Mucosa of rectum (tissue), 2 donors: ENCODE data around the gene VPS13D.

ENCODE experiments used
- H3K27ac ChIP-seq, 2 donors: one replicate each; pipeline ENCODE4 v1.7.0; 2013; ENCODE audit warnings: inconsistent platforms in 2 of 2, low read depth in 2 of 2, low read length in 2 of 2
- H3K27me3 ChIP-seq, 2 donors: one replicate each; pipeline ENCODE4 v1.7.0; 2013; ENCODE audit warnings: low read length in 2 of 2; ENCODE audit not compliant: control insufficient read depth in 2 of 2, insufficient read depth in 2 of 2
- H3K36me3 ChIP-seq, 2 donors: one replicate each; pipeline ENCODE4 v1.7.0; 2013; ENCODE audit warnings: low read length in 2 of 2; ENCODE audit not compliant: control insufficient read depth in 2 of 2, insufficient read depth in 2 of 2
- H3K4me1 ChIP-seq, 2 donors: one replicate each; pipeline ENCODE4 v1.7.0; 2013; ENCODE audit warnings: low read length in 2 of 2, mild to moderate bottlenecking in 1 of 2; ENCODE audit not compliant: control insufficient read depth in 2 of 2, insufficient read depth in 2 of 2
- H3K4me3 ChIP-seq, 2 donors: one replicate each; pipeline ENCODE4 v1.7.0; 2013; ENCODE audit warnings: low read length in 2 of 2
- H3K9ac ChIP-seq, 2 donors: one replicate each; pipeline ENCODE4 v1.7.0; 2013; ENCODE audit warnings: low read length in 2 of 2, low read depth in 1 of 2, mild to moderate bottlenecking in 1 of 2
- H3K9me3 ChIP-seq, 2 donors: one replicate each; pipeline ENCODE4 v1.7.0; 2013; ENCODE audit warnings: low read length in 2 of 2; ENCODE audit not compliant: control insufficient read depth in 2 of 2
- donor health status: healthy.
- donor health status: Normal muscosa, but diverticular disease.

VPS13D gene

DNA sequence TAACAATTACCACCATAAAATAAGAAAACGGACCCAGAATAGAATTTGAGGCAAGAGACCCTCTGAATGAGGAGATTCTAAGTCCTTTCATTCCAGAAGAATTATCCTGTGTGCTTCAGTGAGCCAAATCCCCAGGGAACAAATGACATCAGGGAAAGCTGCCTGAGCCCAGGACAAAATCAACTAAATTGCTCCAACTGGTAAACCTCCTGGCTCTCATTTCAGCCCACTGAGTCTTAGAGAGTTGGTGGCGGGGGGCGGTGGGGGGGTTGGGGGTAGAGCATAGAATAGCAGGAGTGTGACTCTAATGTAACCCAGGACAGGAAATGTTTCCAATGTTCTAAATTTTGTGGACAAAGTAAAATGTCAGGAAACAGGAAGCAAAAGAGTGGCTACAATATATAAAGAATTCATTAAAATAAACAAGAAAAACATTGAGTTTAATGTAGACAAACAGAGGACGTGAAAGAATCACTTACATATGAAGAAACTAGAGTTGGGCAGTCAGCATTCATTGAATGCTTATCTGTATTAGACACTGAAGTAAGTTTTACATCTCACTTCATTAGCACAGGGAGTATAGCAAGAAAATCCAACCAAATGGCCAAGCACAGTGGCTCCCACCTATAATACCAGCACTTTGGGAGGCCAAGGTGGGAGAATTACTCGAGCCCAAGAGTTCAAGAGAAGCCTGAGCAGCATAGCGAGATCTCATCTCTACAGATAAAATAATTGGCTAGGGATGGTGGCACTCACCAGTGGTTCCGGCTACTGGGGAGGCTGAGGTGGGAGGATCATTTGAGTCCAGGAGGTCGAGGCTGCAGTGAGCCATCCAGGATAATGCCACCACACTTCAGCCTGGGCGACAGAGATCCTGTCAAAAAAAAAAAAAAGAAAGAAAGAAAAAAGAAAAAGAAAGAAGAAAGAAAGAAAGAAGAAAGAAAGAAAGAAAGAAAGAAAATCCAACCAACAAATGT, 313.1 kb downstream of the VPS13D start:
- Histone ChIP-seq H3K4me1 (peaks cover 6 to 13% of the 10 kb centered on the region in 2 donors), H3K36me3 (no peaks in the 10 kb centered on the region), H3K27me3 (no peaks in the 10 kb centered on the region), H3K9me3 (no peaks in the 10 kb centered on the region), H3K27ac (no peak overlapping the region), H3K9ac (no peak overlapping the region), H3K4me3 (no peak overlapping the region)

DNA sequence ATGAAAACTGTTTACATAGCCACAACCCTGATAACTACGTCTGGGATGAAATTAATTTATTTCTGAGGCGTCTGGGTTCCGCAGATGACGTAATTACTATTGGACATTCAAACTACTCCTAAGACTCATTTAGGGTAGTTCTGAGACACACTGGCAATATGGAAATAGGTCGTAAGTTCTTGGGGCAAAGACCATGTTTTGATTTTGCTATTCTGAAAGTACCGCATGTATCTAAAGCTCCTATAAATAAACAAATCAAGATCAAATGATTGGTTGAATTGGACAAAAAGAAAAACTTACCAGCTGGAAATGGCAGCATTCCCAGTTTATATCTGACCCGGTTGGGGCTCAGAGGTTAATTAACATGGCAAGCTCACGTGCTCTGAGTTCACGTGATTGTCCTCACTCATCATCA, 313.9 kb downstream of the VPS13D start:
- no peaks in the 10 kb centered on the region for H3K36me3 ChIP-seq
- H3K4me1 ChIP-seq = peaks cover 6 to 13% of the 10 kb centered on the region in 2 donors
- no peaks in the 10 kb centered on the region for H3K27me3 ChIP-seq
- H3K4me3 ChIP-seq = no peak overlapping the region
- no peak overlapping the region for H3K9ac ChIP-seq
- H3K9me3 ChIP-seq = no peaks in the 10 kb centered on the region
- no peak overlapping the region for H3K27ac ChIP-seq

DNA sequence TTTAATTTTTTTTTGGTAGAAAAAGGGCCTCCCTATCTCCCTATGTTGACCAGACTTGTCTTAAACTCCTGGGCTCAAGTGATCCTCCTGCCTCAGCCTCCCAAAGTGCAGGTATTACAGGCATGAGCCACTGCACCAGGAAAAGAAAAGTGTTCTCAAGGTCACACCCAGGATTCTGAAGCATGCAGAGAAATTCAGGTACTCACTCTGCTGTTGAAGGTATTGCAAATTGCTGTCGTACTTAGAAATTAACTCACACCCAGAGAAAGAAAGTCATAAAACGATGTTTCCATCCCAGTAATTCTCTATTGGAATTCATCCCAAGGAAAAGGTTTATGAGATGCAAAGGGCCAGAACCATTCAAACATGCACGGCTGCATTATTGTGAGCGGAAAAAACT, 314.5 kb downstream of the VPS13D start:
- H3K4me3 ChIP-seq = no peak overlapping the region
- peak overlapping the region in 1 of 2 donors; percentile 56 for H3K27ac ChIP-seq
- H3K9ac ChIP-seq = no peak overlapping the region
- no peaks in the 10 kb centered on the region for H3K36me3 ChIP-seq
- H3K9me3 ChIP-seq = no peaks in the 10 kb centered on the region
- H3K27me3 ChIP-seq = no peaks in the 10 kb centered on the region
- peaks cover 12 to 15% of the 10 kb centered on the region in 2 donors for H3K4me1 ChIP-seq

DNA sequence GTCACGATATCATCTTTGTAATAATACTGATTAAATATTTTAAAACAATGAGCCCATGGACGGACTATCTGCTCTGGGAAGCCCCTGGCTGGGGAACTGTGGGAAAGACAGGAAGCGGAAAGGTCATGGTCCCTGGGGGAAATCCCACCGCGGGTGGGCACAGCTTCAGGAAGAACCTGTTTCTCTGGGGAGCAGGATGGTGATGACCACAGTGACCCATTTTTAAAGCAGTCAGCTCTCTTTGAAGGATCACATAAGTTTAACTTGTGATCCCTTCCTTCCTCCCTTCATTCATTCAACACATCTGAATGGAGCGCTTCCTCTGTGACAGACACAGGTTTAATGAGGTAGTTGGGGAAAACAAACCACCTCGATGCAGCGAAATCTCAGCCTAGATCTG, 315.2 kb downstream of the VPS13D start:
- H3K27me3 ChIP-seq = no peaks in the 10 kb centered on the region
- peaks cover 14 to 19% of the 10 kb centered on the region in 2 donors for H3K4me1 ChIP-seq
- no peak overlapping the region for H3K9ac ChIP-seq
- no peaks in the 10 kb centered on the region for H3K9me3 ChIP-seq
- H3K27ac ChIP-seq = no peak overlapping the region
- H3K36me3 ChIP-seq = no peaks in the 10 kb centered on the region
- H3K4me3 ChIP-seq = no peak overlapping the region

DNA sequence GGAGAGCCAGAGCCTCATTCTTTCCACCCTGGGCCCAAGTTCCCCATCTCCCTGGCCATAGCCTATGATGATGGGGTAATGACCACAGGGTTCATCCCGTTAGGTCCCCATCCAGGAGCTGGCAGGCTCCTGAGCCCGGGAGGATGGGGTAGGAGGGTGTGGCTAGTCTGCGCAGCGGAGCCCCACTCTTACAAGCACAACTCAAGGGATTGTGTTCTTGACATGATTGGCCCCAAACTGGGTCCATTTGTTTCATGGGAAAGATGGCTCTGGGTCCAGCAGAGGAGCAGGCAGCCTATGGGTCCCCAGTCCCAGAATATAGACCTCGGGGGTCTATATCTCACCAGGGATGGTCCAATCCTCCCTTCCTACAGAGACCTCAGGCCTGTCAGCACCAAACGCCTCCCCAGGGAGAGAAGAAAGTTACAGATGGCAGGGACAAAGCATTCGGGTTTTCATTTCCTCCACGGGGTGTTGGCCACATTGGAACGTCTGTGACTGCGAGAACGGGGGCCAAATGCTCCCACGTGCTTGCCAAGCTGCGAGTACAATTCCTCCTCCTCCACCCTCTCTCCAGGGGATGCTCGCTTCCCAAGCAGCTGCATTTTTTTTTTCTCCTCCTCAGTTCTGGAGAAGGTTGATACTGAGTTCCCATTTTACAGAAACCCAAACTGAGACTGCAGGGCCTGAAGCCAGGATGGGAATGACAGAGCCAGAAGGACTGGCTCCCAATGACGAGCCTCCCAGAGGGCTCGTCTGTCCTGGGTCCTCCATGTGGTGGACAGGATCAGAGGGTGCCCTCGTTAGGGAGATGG, 317.1 kb downstream of the VPS13D start:
- H3K4me1 ChIP-seq = peaks cover 11 to 16% of the 10 kb centered on the region in 2 donors
- H3K4me3 ChIP-seq = no peak overlapping the region
- H3K9ac ChIP-seq = no peak overlapping the region
- H3K27me3 ChIP-seq = no peaks in the 10 kb centered on the region
- H3K27ac ChIP-seq = no peak overlapping the region
- no peaks in the 10 kb centered on the region for H3K9me3 ChIP-seq
- H3K36me3 ChIP-seq = no peaks in the 10 kb centered on the region

DNA sequence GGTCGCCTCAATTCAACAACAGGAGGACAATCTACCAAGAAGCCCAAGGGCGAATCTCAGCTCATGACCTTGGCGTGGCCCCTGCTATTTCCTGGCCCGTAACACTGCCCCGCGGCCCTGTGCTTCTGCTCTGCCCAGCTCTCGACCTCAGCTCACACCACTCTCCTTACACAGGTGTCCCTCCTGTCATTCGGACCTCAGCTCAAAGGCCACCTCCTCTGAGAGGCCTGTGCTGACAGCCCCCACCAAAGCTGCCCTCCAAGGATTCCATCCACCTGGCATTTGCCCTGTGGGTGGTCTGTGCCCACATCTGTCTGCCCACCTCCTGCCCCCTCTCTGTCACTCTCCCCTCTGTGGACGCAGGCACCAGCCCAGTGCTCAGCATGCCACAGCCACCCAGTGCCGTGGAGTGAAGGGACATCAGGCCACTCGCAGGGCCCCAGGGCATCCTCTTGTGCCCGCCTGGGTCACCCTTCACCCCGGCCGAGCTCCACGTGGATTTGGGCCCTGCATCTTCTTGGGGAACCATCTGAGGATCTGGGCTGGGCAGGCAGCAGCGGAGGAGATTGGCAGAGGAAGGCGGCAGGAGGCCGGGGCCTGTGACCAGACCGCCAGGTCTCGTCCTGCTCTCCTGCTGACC, 317.9 kb downstream of the VPS13D start:
- no peak overlapping the region for H3K4me3 ChIP-seq
- no peak overlapping the region for H3K27ac ChIP-seq

DNA sequence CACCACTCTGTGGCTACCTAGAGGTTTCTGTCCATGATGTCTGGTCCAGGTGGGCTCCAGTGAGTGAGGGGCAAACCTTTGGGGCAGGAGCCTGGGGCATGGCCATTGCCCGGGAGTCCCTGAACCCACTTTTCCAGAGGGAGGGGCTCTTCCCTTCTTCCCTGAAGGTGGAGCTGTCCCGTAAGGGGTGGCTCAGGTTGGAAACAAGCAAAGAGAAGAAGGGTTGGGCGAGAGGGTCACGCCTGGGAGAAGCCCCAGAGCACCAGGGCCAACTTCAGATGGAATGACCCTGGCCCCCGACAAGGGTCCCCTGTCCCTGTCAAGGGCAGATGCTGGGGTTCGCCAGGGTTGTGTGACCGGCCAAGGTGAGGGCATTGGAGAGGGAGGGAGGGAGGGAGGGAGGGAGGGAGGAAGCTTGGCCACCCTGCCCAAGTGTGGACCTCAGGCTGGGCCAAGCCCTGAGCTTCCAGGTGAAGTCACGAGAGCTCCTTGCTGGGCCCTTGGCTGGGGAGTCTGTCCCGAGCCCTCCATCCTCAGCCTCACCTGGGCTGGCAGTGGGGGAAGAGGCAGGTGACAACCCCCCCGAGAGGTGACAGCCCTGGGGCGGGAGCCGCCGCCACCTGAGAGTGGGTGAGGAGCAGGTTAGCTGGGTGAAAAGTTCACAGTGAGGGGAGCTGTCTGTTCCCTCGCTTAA, 318.6 kb downstream of the VPS13D start:
- Histone ChIP-seq H3K9ac (no peak overlapping the region), H3K9me3 (no peaks in the 10 kb centered on the region), H3K4me1 (peaks cover 11 to 16% of the 10 kb centered on the region in 2 donors), H3K27me3 (no peaks in the 10 kb centered on the region), H3K36me3 (no peaks in the 10 kb centered on the region), H3K27ac (peak overlapping the region in 1 of 2 donors; percentile 67), H3K4me3 (no peak overlapping the region)

More for the DNA sequence above, 317.9 kb downstream of the VPS13D start:
- Histone ChIP-seq H3K4me1 (peaks cover 11 to 16% of the 10 kb centered on the region in 2 donors), H3K27me3 (no peaks in the 10 kb centered on the region), H3K36me3 (no peaks in the 10 kb centered on the region), H3K9me3 (no peaks in the 10 kb centered on the region), H3K9ac (no peak overlapping the region)

DNA sequence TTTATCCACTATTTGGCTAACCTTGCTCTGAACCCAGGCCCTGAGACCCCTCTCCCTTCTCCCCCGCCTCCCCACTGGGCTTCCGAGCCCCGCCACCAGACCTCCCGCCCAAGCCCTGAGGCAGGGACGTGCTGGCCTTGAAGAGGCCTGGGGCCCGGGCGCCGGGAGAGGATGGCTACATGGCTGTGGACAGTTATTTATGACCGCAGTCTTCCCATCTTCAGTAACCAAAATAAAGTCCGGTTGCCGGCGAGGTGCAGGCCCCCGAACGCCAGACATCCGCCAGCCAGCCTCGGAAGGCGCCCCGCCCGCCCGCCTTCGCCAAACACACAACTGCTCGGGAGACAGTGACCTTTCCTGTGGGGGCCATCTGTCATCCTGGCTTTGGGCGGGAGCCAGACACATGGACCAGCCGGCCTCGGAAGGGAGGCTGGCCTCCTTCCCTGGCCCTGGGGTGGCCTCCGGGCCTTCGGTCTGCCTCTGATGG, 319.2 kb downstream of the VPS13D start:
- Histone ChIP-seq H3K4me1 (peaks cover 11 to 12% of the 10 kb centered on the region in 2 donors), H3K4me3 (no peak overlapping the region), H3K27me3 (no peaks in the 10 kb centered on the region), H3K27ac (peak overlapping the region; percentile 48 to 67), H3K36me3 (no peaks in the 10 kb centered on the region), H3K9ac (no peak overlapping the region), H3K9me3 (no peaks in the 10 kb centered on the region)
